H9 (cell line): Measurements from ENCODE around the gene SIGLEC1. TPM values are rescaled to one million over a fixed set of nuclear protein-coding genes. Genes with fewer than 3 reads are reported as not detected.

Experiments
- DNase-seq: peaks from one replicate; pipeline ENCODE4 v3.0.0-alpha.2; 2017
- H2AFZ ChIP-seq: one replicate; pipeline ENCODE4 v1.6.1; 2013; ENCODE audit warnings: mild to moderate bottlenecking, low read length, control low read depth, moderate library complexity
- H2AK5ac ChIP-seq: 2 replicates; pipeline ENCODE4 v1.6.1; 2013; ENCODE audit warnings: low read length, control low read depth, mixed read lengths; ENCODE audit not compliant: insufficient read length
- H2BK120ac ChIP-seq: one replicate; pipeline ENCODE4 v1.6.1; 2013; ENCODE audit warnings: low read depth, mild to moderate bottlenecking, low read length, control low read depth, inconsistent platforms; ENCODE audit not compliant: poor library complexity, severe bottlenecking
- H2BK12ac ChIP-seq: 2 replicates; pipeline ENCODE4 v1.6.1; 2013; ENCODE audit warnings: low read length, control low read depth, mixed read lengths, low read depth; ENCODE audit not compliant: insufficient read length
- H2BK15ac ChIP-seq: 2 replicates; pipeline ENCODE4 v1.6.1; 2013; ENCODE audit warnings: low read depth, low read length, control low read depth
- H2BK20ac ChIP-seq: one replicate; pipeline ENCODE4 v1.6.1; 2013; ENCODE audit warnings: low read depth, mild to moderate bottlenecking, low read length, control low read depth, inconsistent platforms; ENCODE audit not compliant: poor library complexity, severe bottlenecking
- H2BK5ac ChIP-seq: 2 replicates; pipeline ENCODE4 v1.6.1; 2013; ENCODE audit warnings: low read length, control low read depth, mixed read lengths; ENCODE audit not compliant: insufficient read length
- H3K14ac ChIP-seq: 2 replicates; pipeline ENCODE4 v1.6.1; 2013; ENCODE audit warnings: low read length, control low read depth; ENCODE audit not compliant: insufficient read depth
- H3K18ac ChIP-seq: 2 replicates; pipeline ENCODE4 v1.6.1; 2013; ENCODE audit warnings: low read depth, mild to moderate bottlenecking, mixed read lengths, low read length, control low read depth; ENCODE audit not compliant: insufficient read length
- H3K23ac ChIP-seq: 2 replicates; pipeline ENCODE4 v1.6.1; 2013; ENCODE audit warnings: low read length, control low read depth, mixed read lengths, low read depth; ENCODE audit not compliant: insufficient read length
- H3K23me2 ChIP-seq: 2 replicates; pipeline ENCODE4 v1.6.1; 2013; ENCODE audit warnings: low read depth, mild to moderate bottlenecking, mixed read lengths, low read length, control low read depth; ENCODE audit not compliant: insufficient read length, poor library complexity, severe bottlenecking
- H3K27ac ChIP-seq: 2 replicates; pipeline ENCODE4 v1.5.1; 2013; ENCODE audit warnings: low read length, control low read depth, mixed read lengths, low read depth; ENCODE audit not compliant: insufficient read length
- H3K27me3 ChIP-seq: 2 replicates; pipeline ENCODE4 v1.6.1; 2013; ENCODE audit warnings: low read length, control low read depth, inconsistent platforms; ENCODE audit not compliant: insufficient read depth
- H3K4ac ChIP-seq: 2 replicates; pipeline ENCODE4 v1.6.1; 2013; ENCODE audit warnings: low read depth, mild to moderate bottlenecking, control low read depth, inconsistent platforms, low read length, moderate library complexity
- H3K4me1 ChIP-seq: 2 replicates; pipeline ENCODE4 v1.6.1; 2013; ENCODE audit warnings: low read length, control low read depth, inconsistent platforms; ENCODE audit not compliant: insufficient read depth
- H3K4me2 ChIP-seq: 2 replicates; pipeline ENCODE4 v1.6.1; 2013; ENCODE audit warnings: low read length, control low read depth, mixed read lengths; ENCODE audit not compliant: insufficient read length, insufficient read depth
- H3K56ac ChIP-seq: 2 replicates; pipeline ENCODE4 v1.6.1; 2013; ENCODE audit warnings: low read depth, mild to moderate bottlenecking, mixed read lengths, low read length, control low read depth; ENCODE audit not compliant: insufficient read length
- H3K79me1 ChIP-seq: 2 replicates; pipeline ENCODE4 v1.6.1; 2013; ENCODE audit warnings: low read depth, mild to moderate bottlenecking, moderate library complexity, low read length, control low read depth, inconsistent platforms; ENCODE audit not compliant: insufficient read depth, poor library complexity, severe bottlenecking
- H3K79me2 ChIP-seq: 2 replicates; pipeline ENCODE4 v1.6.1; 2013; ENCODE audit warnings: low read length, control low read depth, inconsistent platforms; ENCODE audit not compliant: insufficient read depth
- H3K9ac ChIP-seq: 2 replicates; pipeline ENCODE4 v1.6.1; 2013; ENCODE audit warnings: low read length, control low read depth, mixed read lengths; ENCODE audit not compliant: insufficient read length; ENCODE audit errors: extremely low read depth
- H3K9me3 ChIP-seq: one replicate; pipeline ENCODE4 v1.6.1; 2013; ENCODE audit warnings: low read depth, low read length, inconsistent platforms; ENCODE audit not compliant: control insufficient read depth
- H3T11ph ChIP-seq: one replicate; pipeline ENCODE4 v1.6.1; 2013; ENCODE audit warnings: mild to moderate bottlenecking, low read length, control low read depth, inconsistent platforms
- H4K20me1 ChIP-seq: one replicate; pipeline ENCODE4 v1.6.1; 2013; ENCODE audit not compliant: control insufficient read depth, insufficient read length, insufficient read depth
- H4K5ac ChIP-seq: 2 replicates; pipeline ENCODE4 v1.6.1; 2013; ENCODE audit warnings: low read depth, mild to moderate bottlenecking, mixed read lengths, low read length, control low read depth; ENCODE audit not compliant: insufficient read length
- H4K8ac ChIP-seq: replicated peaks from 2 replicates; pipeline ENCODE4 v1.6.1; 2013; ENCODE audit warnings: low read length, control low read depth, mixed read lengths, low read depth; ENCODE audit not compliant: insufficient read length
- H4K91ac ChIP-seq: 2 replicates; pipeline ENCODE4 v1.6.1; 2013; ENCODE audit warnings: low read depth, mild to moderate bottlenecking, moderate library complexity, mixed read lengths, low read length, control low read depth; ENCODE audit not compliant: insufficient read length
- H3K27ac Mint-ChIP-seq, 3 experiments: 2 replicates in 2 of 3; 3 replicates in 1 of 3; pipeline ENCODE4 v1.8.0; 2020 to 2021; ENCODE audit warnings: mixed read lengths in 3 of 3, mild to moderate bottlenecking in 1 of 3, moderate library complexity in 1 of 3
- H3K27me3 Mint-ChIP-seq: 2 replicates; pipeline ENCODE4 v1.8.0; 2021; ENCODE audit warnings: low read depth, mild to moderate bottlenecking, moderate library complexity, mixed read lengths
- H3K36me3 Mint-ChIP-seq, 3 experiments: 2 replicates in 2 of 3; 3 replicates in 1 of 3; pipeline ENCODE4 v1.8.0; 2020 to 2021; ENCODE audit warnings: low read depth in 3 of 3, mixed read lengths in 3 of 3; ENCODE audit not compliant: insufficient read depth in 1 of 3
- H3K4me1 Mint-ChIP-seq, 2 experiments: 2 replicates each; pipeline ENCODE4 v1.8.0; 2020; ENCODE audit warnings: mixed read lengths in 2 of 2
- H3K4me3 Mint-ChIP-seq, 2 experiments: 2 replicates in 1 of 2; 3 replicates in 1 of 2; pipeline ENCODE4 v1.8.0; 2020 to 2021; ENCODE audit warnings: mild to moderate bottlenecking in 2 of 2, mixed read lengths in 2 of 2, moderate library complexity in 1 of 2
- H3K9me3 Mint-ChIP-seq, 2 experiments: 2 replicates in 1 of 2; 3 replicates in 1 of 2; pipeline ENCODE4 v1.8.0; 2020; ENCODE audit warnings: mild to moderate bottlenecking in 2 of 2, mixed read lengths in 2 of 2, moderate library complexity in 1 of 2
- CTCF ChIP-seq: fragments of 200-600 bp; sonication (generic); conservative IDR thresholded peaks from 3 replicates; pipeline ENCODE4 v1.8.0; 2021; ENCODE audit warnings: antibody characterized with exemption, mild to moderate bottlenecking
- WGBS: extraction: QIAGEN DNeasy Blood & Tissue Kit; methylation state at CpG from one replicate; pipeline ENCODE4 v1.1.7; 2013; ENCODE audit warnings: missing lambda C conversion rate, low lambda C conversion rate, mixed read lengths; ENCODE audit not compliant: insufficient read length; ENCODE audit errors: extremely low coverage; 5-methylcytosine and 5-hydroxymethylcytosine counted together
- total RNA-seq: library from RNA; stranded (reverse); gene quantifications from 2 replicates; pipeline ENCODE4 v1.2.1, GENCODE V29; 2021

SIGLEC1 gene
- total RNA-seq, 1 experiment from 2014 or later: not detected

GRCh38 chr20:3689978-3690377 is 22.4 kb downstream of the SIGLEC1 start:
- H3K4me1 ChIP-seq: peaks cover 2% of the 10 kb centered on the region; the same call in 1 of the 2 replicates
- H3K27me3 ChIP-seq: no peaks in the 10 kb centered on the region
- H2BK20ac ChIP-seq: no peak overlapping the region
- H3K4me2 ChIP-seq: no peak overlapping the region
- H2BK5ac ChIP-seq: no peak overlapping the region
- H2BK12ac ChIP-seq: no peak overlapping the region
- H3K27ac ChIP-seq: no peak overlapping the region
- no peak overlapping the region for H3K14ac ChIP-seq
- no peak overlapping the region for H4K8ac ChIP-seq
- peaks cover 6 to 11% of the 10 kb centered on the region in 2 experiments for H3K4me1 Mint-ChIP-seq
- no peak overlapping the region for H3K56ac ChIP-seq
- no peaks in the 10 kb centered on the region for H3K79me2 ChIP-seq
- no peaks in the 10 kb centered on the region for H4K20me1 ChIP-seq
- H3K79me1 ChIP-seq: no peaks in the 10 kb centered on the region
- no peak overlapping the region for H3K27ac Mint-ChIP-seq
- H3K4me3 Mint-ChIP-seq: no peak overlapping the region
- no peak overlapping the region for H2BK120ac ChIP-seq
- peaks cover 19% of the 10 kb centered on the region for H3K27me3 Mint-ChIP-seq
- TF ChIP-seq CTCF: no peak
- H3K23ac ChIP-seq: no peak overlapping the region
- H4K91ac ChIP-seq: no peak overlapping the region
- H4K5ac ChIP-seq: no peak overlapping the region
- H3K9me3 ChIP-seq: no peaks in the 10 kb centered on the region
- no CpG with 5 or more reads among the region's 11 CpGs for WGBS
- H3K4ac ChIP-seq: no peak overlapping the region
- H3K36me3 Mint-ChIP-seq: no peaks in the 10 kb centered on the region
- no peaks in the 10 kb centered on the region for H3K9me3 Mint-ChIP-seq
- no peak overlapping the region for H2BK15ac ChIP-seq
- H2AK5ac ChIP-seq: no peak overlapping the region
- H3T11ph ChIP-seq: no peak overlapping the region
- no peak overlapping the region for H3K18ac ChIP-seq
- H3K9ac ChIP-seq: no peak overlapping the region
- H2AFZ ChIP-seq: no peak overlapping the region
- no peaks in the 10 kb centered on the region for H3K23me2 ChIP-seq
- no peak for DNase-seq
